ENCODE data around the gene NAE1.

Gene NAE1

GRCh38 chr16:66849549-66849948, 18.8 kb upstream of the NAE1 start:
- no peak for DNase-seq

GRCh38 chr16:66849021-66849420, 18.2 kb upstream of the NAE1 start:
- no peak for DNase-seq

GRCh38 chr16:66848172-66848571, 17.4 kb upstream of the NAE1 start:
- no peak for DNase-seq

- DNase-seq: no peak
These were observed 16.8 kb upstream of the NAE1 start for GRCh38 chr16:66847533-66848067.

GRCh38 chr16:66846831-66847230, 16.1 kb upstream of the NAE1 start:
- no peak for DNase-seq

GRCh38 chr16:66846266-66846665, 15.5 kb upstream of the NAE1 start:
- no peak for DNase-seq

GRCh38 chr16:66845791-66846221, 15.0 kb upstream of the NAE1 start:
- DNase-seq: no peak

- no peak for DNase-seq
These were observed 14.3 kb upstream of the NAE1 start for GRCh38 chr16:66845080-66845410.

GRCh38 chr16:66844342-66845079, 13.7 kb upstream of the NAE1 start, which contains the start of gene CA7:
CA7 (plus strand) TSS chr16:66844414; CDS start chr16:66844488, 74 bp downstream.
- no peak for DNase-seq

GRCh38 chr16:66844009-66844341, 13.2 kb upstream of the NAE1 start:
- DNase-seq: no peak

GRCh38 chr16:66843191-66843590, 12.4 kb upstream of the NAE1 start:
- DNase-seq: no peak

GRCh38 chr16:66842765-66843164, 12.0 kb upstream of the NAE1 start:
- no peak for DNase-seq

- DNase-seq: no peak
These were observed 10.6 kb upstream of the NAE1 start for GRCh38 chr16:66841366-66841765.

GRCh38 chr16:66840883-66841282, 10.1 kb upstream of the NAE1 start:
- no peak for DNase-seq

- DNase-seq: no peak
These were observed 4.0 kb upstream of the NAE1 start for GRCh38 chr16:66834746-66835145.

- no peak for DNase-seq
These were observed 2.0 kb upstream of the NAE1 start for GRCh38 chr16:66832661-66833305.

GRCh38 chr16:66832190-66832589, 1.4 kb upstream of the NAE1 start:
- DNase-seq: no peak

GRCh38 chr16:66824006-66824405, 6.8 kb downstream of the NAE1 start:
- no peak for DNase-seq

GRCh38 chr16:66814734-66815133, 16.0 kb downstream of the NAE1 start:
- no peak for DNase-seq

GRCh38 chr16:66811043-66811442, 19.7 kb downstream of the NAE1 start:
- no peak for DNase-seq

- no peak for DNase-seq
These were observed 20.4 kb downstream of the NAE1 start for GRCh38 chr16:66810391-66810790.

- no peak for DNase-seq
These were observed 21.0 kb downstream of the NAE1 start for GRCh38 chr16:66809765-66810164.

- no peak for DNase-seq
These were observed 28.6 kb downstream of the NAE1 start for GRCh38 chr16:66802159-66802558.

GRCh38 chr16:66801320-66802105, 29.3 kb downstream of the NAE1 start, which contains the start of gene TERB1:
TERB1 (minus strand) TSS chr16:66801584; CDS start chr16:66796798, 4,786 bp downstream.
- no peak for DNase-seq
